HFF-Myc (cell line): ENCODE results near the gene NANS.
"Not testable (repeated sequence)": the region's sequence is repeated elsewhere in the genome, so short reads cannot be mapped to it uniquely, and the experiment has no call there.

Source experiments
- DNase-seq: peaks from one replicate; pipeline ENCODE4 v3.0.0-alpha.2; 2011; ENCODE audit warnings: low read depth; ENCODE audit errors: extremely low read depth
- H3K4me3 ChIP-seq: replicated peaks from 2 replicates; pipeline ENCODE4 v1.5.1; 2011; ENCODE audit warnings: low read depth, mild to moderate bottlenecking, control low read depth, low read length
- TF ChIP-seq, protein P1 (sequence below): IDR thresholded peaks from 2 replicates; pipeline ENCODE4 v1.5.1; 2012; ENCODE audit warnings: mild to moderate bottlenecking, low read depth, low read length, control low read depth; ENCODE audit errors: missing control alignments

NANS gene

DNA sequence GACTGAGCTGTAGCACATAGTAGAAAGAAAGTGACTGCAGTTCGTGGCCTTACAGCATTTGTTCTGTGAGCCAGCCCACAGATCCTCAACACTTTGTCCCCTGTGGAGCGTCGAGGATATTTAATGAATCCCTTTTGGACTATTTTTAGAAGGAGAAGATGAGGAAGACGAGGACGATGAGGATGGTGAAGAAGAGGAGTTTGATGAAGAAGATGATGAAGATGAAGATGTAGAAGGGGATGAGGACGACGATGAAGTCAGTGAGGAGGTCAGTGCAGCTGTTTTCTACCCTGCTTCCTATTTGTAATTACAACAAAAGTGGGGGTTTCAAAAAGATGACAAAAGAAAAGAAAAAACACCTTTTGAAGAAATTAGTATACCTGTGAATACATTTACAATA is 45.4 kb upstream of the NANS start:
- TF ChIP-seq, protein P1, sequence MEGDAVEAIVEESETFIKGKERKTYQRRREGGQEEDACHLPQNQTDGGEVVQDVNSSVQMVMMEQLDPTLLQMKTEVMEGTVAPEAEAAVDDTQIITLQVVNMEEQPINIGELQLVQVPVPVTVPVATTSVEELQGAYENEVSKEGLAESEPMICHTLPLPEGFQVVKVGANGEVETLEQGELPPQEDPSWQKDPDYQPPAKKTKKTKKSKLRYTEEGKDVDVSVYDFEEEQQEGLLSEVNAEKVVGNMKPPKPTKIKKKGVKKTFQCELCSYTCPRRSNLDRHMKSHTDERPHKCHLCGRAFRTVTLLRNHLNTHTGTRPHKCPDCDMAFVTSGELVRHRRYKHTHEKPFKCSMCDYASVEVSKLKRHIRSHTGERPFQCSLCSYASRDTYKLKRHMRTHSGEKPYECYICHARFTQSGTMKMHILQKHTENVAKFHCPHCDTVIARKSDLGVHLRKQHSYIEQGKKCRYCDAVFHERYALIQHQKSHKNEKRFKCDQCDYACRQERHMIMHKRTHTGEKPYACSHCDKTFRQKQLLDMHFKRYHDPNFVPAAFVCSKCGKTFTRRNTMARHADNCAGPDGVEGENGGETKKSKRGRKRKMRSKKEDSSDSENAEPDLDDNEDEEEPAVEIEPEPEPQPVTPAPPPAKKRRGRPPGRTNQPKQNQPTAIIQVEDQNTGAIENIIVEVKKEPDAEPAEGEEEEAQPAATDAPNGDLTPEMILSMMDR, result no peak
- DNase-seq, result no peak

DNA sequence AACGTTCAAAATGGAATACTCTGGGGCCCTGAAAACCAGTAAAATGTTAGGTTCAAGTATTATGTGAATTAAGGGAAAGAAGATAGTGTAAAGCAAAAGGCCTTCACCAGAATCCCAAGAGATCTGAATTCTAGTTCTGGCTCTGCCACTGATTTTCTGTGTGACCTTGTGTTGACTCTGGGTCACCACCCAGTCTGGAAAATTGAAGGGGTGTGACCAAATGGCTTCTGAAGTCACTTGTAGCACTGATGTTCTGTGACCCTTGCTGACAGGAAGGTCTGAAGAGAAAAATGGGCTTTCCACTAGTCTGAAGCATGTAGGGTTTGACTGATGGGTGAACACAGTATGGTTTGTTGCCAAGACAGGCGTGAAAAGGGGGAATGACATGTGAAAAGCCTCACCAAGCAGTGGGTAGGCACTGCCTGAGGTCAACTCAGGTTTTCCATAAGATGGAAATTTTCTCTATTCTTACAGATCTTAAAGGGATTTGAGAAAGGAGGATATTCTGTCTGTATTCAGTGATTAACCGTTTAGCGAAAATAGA is 40.3 kb upstream of the NANS start:
- no peak for DNase-seq
- TF ChIP-seq, protein P1, result no peak
- H3K4me3 ChIP-seq, result no peak overlapping the region

More for the DNA sequence above, 45.4 kb upstream of the NANS start:
- H3K4me3 ChIP-seq, result no peak overlapping the region

DNA sequence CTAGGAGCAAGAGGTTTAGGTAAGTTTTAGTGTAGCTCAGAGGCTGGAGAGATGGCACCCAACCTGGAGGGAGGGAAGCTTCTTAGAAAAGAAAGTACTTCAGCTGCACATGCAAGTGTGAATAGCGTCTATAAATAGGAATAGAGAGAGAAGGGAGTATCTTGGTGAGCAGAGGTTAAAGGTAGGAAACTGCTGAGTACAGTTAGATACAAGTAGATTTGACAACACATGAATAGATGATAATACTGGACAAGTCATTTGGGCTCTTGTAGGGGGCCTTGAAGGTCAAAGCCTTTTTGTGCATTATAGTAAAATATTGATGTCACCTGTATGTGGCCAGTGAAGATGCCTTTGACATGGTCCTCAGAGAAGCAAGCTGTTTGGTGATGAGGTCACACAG is 39.2 kb upstream of the NANS start:
- no peak for DNase-seq
- no peak overlapping the region for H3K4me3 ChIP-seq
- TF ChIP-seq, protein P1, result no peak

DNA sequence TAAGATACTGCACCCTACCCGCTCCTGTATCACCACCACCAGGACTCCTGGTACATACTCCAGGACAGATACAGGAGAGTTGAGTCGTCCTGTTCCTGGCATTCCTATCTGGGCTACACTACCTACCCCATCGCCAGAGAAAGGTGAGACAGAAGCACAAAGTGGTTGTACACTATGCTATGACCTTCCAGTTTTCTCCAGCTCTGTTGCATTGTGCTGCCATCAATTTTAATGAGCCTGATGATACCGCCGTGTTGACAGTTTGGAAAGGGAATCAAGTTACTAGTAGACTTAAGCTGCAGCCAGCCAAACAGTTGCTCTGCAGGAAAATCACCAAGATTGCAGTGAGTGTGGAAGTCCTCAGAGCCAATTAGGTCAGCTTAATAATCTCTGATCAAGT is 38.2 kb upstream of the NANS start:
- TF ChIP-seq, protein P1, result no peak
- no peak for DNase-seq
- no peak overlapping the region for H3K4me3 ChIP-seq

DNA sequence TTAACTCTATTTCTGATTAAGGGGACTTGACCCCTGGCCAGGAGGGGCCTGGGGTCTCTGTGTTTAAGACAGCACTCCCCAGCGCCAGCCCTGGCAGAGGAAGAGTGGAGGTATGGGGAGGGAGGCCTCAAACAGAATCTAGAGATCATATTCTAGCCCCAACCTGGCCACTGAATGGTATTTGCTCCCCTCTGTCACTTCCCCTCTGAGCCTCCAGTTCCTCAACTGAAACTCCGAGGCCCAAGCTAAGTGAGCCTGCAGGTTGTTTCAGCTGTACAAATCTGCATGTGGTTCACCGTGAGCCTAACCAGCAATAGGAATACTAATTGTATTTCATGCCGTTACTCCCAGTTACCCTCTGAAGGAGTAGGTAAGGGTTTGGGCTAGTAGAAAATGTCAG is 37.4 kb upstream of the NANS start:
- TF ChIP-seq, protein P1, result no peak
- no peak for DNase-seq
- no peak overlapping the region for H3K4me3 ChIP-seq

DNA sequence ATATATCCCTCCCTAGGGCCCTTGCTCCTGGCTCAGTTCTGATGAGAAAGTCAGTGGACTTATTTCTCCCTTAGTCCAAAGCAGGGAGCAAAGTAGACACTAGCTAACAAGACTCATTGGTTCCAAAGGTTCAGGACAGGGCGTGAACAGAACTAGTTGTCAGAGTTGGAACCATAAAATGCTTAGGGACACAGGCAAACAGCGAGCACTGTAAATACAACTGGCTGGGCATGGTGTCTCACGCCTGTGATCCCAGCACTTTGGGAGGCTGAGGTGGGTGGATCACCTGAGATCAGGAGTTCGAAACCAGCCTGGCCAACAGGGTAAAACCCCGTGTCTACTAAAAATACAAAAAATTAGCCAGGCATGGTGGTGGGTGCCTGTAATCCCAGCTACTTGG is 36.7 kb upstream of the NANS start:
- H3K4me3 ChIP-seq, DNase-seq: not testable (repeated sequence)

DNA sequence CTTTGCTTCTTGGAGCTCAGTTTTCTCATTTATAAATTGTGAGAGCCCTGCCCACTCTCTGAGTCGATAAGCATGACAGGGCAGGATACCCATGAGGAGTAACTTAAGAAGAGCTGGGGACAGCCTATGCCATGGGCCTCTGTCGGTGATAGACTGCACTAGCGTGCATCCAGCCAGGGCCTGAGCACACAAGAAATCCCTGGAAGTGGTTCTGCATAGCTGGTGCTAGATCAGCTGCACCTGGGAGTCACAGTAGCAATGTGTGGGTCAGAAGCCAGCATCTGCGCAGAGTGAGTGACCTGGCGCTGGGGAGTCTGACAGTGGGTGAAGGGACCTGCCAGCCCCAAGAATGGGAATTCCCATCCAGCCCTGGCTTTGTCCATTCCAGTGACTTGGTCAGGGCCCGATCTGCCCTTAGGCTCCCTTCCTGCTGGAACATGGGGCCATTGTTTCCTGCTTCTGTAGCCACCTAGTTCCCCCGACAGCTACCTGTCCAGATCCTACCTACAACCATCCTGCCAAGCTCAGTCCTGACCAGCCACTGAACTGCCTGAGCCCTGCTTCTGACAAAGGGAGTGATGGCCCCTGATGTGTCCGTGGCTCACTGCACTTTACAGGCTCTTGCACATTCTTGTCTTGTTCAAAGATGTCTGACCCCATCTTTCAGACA is 35.9 kb upstream of the NANS start:
- DNase-seq, result no peak
- no peak overlapping the region for H3K4me3 ChIP-seq
- TF ChIP-seq, protein P1, result no peak
